Kidney tubule cell (primary cell): ENCODE measurements around the gene MBNL1.
"Not testable (repeated sequence)": the region's sequence is repeated elsewhere in the genome, so short reads cannot be mapped to it uniquely, and the experiment has no call there.

Experiments used
- DNase-seq: peaks from one replicate; pipeline ENCODE4 v3.0.0-alpha.2; 2018; ENCODE audit warnings: low spot score

Gene MBNL1

DNA sequence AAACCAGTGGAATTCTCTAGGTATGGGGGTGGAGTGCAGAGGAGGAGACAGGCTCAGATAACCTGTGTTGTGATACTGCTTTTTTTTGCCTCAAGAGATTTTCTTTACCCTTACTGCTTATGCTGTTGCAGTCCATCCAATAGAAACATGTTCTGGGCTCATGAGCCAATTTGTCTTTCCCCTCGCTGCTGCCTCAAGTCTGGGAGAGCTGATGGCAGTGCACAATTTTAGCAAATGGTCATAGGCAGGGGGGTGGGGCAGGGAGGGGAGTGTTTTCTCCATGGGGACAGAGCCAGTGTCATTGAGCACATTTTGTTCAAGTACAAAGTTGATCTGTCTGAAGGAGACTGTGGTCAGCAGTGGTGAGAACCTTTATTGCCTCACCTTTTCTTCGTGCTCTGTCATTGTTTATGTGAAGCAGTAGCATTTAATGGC, 134.9 kb downstream of the MBNL1 start:
- no peak for DNase-seq

DNA sequence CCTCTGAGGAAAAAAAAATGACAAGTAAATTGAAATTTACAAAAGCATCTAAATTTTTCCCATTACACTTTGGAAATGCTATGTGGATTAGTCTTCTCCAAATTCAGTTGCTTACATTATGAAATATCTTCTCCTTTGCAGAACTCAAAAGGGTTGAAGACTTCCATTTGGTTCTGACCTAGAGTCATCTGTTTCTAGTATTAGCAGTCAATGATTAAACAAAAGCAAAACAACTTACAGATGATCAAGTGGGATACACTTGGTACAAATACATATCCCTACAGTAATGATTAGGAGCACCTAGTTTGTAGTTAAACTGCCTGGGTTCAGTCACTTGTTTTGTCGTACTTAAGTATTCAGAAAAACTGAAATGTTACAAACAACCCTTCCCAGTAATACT, 136.2 kb downstream of the MBNL1 start:
- DNase-seq, result no peak

DNA sequence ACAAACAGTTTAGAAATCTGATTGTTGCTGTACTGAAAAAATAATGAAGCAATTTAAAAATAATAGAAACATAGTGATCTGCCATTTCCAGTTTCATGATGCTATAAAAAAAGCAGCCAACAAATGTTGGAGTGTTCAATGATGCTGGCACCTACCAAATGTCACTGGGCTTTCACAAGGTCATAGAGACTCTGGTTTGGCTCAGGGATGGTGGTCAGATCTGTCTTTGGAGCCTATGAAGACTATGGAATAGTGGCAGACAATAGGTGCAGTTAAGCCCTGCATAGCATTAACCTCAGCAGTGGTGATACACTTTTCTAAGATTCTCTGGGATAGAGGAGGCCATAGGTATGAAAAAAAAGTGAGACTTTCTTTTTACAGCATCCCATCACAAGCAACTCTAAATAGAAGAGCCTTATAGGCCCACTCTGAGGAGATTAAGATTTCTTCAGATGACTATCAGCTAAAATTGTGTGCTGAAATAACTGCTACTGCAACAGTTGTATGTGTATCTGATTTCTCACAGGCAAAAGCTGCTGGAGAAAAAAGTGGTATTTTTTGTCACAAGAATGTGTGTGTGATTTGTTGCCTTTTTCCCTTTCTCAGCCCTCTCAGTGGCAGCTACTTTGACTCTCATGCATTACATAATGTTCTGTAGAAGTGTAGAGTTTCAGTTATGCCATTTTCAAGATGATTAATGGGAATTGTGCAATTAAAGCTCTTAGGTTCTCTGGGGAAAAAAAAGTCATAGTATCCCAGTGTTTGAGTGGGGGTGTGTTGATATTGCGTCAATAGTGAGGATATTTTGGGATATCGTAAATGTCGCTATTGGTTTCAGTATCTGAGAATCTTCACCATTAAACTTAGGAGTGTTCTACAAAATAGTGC, 137.4 kb downstream of the MBNL1 start:
- DNase-seq, result no peak

DNA sequence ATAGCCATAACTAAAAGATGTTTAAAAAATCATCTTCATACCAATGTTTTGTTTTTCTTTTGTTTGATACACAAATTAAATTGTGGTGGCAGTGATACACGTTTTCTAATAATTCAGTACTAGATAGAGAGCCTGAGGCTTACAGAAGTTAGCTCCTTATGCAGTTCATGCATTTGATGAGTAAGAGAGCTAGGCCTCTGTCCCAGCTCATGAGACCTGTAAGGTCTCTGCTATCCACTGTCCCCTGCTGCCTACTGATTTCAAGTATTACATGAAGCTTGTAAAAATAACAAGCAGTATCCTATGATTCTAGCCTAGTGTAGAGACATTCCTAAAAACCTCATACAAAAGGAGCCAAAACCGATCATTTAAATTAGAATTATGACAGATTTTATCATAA, 144.5 kb downstream of the MBNL1 start:
- no peak for DNase-seq

DNA sequence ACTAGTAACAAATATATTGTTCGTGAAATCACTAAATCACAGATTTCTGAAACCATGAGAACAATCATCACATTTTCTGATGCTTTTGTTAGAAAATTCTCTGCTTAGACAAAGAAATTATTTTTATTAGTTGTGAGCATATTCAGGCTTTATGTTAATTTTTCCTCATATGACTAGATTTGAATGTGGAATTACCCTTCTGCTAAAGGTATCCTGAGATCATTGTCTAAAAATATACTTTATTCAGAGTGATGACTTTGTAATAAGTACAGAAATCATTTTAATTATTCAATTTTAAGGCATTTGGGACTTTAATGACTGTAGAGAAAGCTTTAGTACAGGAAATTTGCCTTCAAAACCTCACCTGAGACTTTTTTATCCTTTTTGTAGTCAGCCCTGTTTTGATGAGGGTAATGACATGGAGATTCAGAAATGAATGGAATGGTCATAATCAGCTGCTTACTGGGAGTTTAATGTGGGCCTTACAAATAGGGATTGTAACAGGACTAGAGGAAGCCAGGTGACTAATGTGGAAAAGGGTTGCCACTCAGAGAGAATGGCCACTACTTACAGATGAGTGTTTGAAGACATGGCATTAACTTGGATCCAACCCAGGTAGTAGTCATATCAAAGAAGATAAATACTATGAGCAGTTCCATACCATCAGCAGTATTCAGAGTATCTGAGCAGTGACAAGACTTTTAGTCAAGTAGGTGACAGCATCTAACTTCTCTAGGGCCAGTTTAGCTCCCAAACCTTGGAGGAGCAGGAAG, 148.3 kb downstream of the MBNL1 start:
- peak; percentile 60 for DNase-seq

DNA sequence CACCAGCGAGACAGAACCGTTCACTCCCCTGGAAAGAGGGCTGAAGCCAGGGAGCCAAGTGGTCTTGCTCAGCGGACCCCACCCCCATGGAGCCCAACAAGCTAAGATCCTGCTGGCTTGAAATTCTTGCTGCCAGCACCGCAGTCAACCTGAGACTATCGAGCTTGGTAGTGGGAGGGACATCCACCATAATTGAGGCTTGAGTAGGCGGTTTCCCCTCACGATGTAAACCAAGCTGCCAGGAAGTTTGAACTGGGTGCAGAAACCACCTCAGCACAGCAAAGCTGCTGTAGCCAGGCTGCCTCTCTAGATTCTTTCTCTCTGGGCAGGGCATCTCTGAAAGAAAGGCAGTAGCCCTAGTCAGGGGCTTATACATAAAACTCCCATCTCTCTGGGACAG, 151.0 kb downstream of the MBNL1 start:
- no peak for DNase-seq

DNA sequence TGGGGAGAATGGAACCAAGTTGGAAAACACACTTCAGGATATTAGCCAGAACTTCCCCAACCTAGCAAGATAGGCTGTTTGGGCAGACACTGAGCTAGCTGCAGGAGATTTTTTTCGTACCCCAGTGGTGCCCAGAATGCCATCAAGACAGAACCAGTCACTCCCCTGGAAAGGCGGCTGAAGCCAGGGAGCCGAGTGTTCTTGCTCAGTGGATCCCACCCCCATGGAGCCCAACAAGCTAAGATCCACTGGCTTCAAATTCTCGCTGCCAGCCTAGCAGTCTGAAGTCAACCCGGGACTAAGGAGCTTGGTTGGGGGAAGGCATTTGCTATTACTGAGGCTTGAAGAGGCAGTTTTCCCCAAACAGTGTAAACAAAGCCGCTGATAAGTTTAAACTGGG, 152.4 kb downstream of the MBNL1 start:
- DNase-seq, result no peak

DNA sequence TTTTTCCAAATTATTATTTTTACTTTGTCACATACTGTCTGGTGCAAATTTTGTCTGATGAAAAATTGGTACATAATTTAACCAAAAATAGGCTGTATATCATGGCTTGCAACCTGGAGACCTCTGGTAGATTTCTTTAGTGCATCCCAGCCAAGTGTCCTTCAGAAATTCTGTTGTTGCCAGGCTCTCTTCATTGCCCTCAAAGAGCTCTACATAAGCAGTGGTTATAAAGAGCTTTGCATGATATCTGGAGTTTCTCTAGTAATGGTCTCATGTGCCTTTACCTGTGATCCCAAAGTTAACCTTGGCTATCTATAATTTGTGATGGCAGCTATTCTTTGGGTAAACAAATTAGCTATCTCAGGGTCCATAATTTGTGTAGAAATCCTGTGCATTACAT, 157.7 kb downstream of the MBNL1 start:
- DNase-seq, result no peak

DNA sequence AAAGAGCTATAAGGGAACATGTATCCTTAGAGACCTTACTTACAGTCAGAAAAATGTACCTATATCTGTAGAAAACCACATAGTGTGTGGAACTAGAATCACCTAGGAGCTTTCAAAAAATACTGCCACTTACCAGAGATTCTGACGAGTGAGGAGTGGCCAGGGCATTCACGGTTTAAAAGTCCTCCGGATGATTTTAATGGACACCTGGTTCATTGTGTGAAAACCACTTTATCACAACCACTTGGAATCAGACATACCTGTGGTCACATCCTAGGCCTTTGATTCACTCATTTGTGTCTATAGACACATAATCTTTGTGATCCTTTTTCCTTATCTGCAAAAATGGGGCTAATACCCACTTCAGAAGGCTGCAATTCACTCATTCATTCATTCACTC, 159.8 kb downstream of the MBNL1 start:
- DNase-seq, result peak; percentile 20

DNA sequence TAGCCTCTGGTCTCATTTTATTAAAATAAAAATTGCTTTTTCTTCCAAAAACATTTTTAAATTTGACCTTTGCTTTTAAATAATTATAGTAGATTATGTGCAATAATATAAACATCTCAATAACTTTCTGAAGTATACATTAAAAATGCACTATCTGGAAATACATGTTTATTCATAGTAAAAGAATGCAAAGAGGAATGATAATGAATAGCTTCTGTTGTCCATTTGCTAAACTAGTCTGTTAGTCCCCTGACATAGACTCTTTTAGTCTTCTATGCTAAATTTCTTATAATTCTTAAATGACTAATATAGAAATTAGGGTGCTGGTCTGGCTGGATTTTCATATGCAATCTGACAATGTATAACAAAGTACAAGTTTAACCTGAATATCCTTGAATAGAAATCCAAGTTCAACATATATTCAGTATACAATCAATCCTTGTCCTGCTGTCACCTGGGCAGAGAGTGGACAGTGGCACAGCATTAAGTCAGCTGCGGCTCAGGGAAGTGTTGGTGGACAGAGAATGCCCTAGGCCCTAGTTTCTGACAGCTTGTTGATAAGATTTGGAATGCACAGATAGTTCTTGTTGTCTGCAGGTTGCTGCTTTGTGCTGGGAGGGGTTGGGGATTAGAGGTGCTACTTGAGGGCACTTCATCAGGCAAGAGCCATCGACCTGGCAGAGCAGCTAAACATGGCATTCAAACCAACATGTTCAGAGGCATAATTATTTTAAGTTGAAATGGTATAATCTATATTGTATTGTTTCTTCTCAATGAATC, 161.7 kb downstream of the MBNL1 start:
- DNase-seq, result no peak

DNA sequence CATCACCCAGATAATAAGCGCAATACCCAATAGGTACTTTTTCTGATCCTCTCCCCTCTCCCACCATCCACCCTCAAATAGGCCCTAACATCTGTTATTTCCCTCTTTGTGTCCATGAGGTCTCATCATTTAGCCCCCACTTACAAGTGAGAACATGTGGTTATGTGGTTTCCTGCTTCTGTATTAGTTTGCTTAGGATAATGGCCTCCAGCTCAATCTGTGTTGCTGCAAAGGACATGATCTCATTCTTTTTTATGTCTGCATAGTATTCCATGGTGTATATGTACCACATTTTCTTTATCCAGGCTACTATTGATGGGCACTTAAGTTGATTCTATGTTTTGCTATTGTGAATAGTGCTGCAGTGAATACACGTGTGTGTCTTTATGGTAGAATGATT, 165.4 kb downstream of the MBNL1 start:
- DNase-seq, result no peak

DNA sequence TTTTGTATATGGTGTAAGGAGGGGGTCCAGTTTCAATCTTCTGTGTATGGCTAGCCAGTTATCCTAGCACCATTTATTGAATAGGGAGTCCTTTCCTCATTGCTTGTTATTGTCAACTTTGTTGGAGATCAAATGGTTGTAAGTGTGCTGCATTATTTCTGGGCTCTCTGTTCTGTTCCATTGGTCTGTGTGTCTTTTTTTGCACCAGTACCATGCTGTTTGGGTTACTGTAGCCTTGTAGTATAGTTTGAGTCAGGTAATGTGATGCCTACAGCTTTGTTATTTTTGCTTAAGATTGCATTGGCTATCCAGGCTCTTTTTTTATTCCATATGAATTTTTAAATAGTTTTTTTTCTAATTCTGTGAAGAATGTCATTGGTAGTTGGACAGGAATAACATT, 166.5 kb downstream of the MBNL1 start:
- not testable (repeated sequence) for DNase-seq

DNA sequence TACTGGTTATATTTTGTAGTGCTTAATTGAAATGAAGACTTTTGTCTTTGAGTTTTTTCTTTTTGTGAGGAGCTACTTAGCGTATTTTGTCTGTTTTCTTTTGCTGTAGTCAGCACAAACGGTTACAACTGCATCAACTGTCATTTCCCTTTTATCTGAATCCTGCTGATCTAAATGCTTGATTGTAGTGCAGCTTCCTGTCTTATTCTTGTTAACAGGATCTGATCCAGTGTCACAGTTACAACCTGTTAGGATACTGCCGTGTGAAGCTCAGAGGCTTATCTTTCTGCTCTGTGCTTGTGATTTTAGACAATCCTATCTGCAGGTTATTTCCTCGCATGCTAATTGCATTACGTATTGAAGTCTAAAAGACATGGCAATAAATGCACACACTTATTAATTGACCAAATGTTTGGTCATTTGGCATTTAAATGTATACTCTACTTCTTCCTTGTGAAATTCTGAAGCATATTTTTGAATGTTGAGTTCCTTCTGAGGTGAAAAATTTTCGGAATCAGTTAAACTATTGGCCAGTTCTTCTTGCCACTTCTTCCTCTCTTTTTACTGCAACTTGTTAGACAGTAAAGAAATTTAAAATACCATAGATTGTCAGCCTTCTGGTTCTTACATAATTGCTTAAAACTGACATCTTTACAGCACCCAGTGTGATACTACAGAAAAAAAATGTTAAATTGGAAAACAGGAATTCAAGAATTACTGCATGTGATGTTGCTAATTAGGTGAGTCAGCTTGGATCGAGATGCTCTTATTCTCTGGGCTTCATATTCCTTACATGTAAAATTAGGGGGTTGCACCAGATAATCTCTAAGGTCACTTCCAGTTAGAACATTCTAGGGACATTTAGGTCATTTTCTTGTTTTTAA, 168.2 kb downstream of the MBNL1 start:
- DNase-seq, result no peak

DNA sequence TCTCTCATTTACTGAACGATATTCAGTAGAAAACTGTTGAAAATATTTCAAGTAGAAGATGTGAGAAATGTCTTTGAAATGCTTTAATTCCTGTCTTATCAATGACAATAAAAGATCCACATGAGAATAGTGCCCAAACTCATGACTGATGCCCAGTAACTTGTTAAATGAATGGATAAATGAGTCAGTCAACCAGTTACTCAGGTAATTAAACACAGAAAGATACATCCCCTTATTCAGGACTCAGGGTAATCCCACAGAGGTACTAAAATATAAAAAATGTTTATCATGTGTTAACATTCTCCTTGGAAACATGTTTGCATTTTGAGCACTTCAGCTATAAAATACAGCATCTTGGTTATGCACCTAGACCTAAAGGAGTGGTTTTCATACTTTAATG, 169.5 kb downstream of the MBNL1 start:
- DNase-seq, result no peak

DNA sequence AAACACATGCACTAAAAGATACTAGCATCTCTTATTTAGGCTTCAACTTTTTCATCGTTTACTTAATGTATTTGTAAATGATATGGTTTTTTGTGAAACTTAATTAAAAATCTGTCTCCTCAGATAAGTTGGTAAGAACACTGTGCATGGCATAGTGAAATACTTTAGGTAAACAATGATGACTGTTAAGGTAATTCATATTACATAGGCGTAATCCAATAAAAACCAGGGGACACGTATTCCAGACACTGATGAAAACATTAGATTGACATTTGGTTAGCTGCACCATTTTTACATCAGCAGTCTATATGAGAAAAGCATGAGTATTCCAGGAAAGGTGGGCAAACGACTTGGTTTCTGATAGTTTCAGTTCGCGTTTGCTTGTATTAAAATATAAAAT, 170.0 kb downstream of the MBNL1 start:
- no peak for DNase-seq

DNA sequence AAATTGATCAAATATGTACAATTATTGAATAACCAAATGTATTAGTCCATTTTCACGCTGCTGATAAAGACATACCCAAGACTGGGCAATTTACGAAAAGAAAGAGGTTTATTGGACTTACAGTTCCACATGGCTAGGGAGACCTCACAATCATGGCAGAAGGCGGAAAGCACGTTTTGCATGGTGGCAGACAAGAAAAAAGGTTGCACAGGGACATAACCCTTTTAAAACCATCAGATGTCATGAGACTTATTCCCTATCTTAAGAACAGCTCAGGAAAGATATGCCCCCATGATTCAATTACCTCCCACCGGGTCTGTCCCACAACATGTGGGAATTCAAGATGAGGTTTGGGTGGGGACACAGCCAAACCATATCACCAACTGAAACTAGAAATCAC, 171.5 kb downstream of the MBNL1 start:
- not testable (repeated sequence) for DNase-seq

DNA sequence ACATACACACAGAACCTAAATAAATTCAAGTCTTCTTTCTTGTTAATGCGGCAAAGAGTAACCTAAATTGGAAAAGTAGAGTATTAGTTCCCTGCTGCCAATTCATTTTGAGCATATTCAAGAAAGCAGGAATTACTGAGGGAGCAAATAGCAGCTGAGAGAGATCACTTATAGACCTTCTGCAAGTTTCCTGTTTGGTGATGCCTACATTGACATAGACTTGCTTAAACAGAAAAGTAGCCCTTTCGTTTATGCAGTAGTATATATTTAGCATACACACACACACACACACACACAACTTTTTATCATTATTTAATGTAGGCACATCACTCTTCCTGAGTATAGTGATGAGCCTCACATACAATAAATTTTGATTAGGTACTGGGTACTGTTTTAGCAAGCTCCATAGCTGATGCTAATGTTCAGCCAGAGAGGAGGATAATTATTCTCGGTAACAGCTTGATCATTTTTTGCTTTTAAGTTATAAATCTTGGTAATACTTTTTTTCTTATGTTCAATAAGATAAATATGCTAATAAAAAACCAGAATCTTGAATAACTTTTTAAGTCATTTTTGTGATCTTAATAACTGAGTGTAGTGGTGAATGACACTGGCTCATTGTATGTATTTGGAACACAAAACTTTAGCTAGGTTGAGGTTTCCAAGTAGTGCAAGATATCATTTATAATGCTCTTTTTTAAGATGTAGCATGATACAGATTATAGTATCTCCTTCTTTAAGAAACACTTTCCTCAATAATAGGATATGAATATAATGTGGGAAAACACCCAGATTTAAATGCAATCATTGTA, 174.7 kb downstream of the MBNL1 start:
- no peak for DNase-seq

DNA sequence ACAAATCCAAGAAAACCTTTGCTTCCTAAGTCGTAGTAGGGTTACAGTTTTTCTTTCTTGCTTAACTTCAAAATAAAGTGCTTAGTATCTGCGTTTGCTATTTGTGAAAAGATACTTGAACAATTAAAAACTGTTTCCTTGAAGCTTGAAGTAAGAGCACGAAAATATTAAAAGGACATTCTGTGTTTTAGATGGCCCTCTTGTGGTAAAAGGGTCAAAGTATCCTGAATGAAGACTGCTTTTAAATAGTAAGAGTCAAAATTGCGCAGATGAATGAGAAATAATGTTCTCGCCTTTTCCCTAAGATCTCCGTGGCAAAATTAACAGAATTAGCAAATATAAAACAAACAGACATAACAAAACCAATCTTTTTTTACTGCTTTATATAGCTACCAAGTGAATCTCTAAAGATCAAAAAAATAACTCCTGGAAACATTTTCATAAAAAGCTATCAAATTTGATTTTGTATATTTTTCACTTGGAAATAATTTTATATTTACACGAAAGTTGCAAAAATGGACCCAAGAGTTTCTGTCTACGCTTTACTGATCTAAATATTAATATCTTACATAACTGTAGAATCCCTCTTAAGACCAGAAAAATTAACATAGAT, 175.4 kb downstream of the MBNL1 start:
- peak; percentile 67 for DNase-seq

DNA sequence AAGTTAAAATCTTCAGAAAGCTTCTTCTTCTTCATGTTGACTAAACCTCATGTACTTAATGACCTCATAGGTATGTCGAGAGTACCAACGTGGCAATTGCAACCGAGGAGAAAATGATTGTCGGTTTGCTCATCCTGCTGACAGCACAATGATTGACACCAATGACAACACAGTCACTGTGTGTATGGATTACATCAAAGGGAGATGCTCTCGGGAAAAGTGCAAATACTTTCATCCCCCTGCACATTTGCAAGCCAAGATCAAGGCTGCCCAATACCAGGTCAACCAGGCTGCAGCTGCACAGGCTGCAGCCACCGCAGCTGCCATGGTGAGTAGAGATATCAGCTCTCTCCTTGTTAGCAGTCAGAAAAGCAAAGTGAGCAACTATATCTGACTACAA, 176.5 kb downstream of the MBNL1 start:
- DNase-seq, result peak; percentile 9

DNA sequence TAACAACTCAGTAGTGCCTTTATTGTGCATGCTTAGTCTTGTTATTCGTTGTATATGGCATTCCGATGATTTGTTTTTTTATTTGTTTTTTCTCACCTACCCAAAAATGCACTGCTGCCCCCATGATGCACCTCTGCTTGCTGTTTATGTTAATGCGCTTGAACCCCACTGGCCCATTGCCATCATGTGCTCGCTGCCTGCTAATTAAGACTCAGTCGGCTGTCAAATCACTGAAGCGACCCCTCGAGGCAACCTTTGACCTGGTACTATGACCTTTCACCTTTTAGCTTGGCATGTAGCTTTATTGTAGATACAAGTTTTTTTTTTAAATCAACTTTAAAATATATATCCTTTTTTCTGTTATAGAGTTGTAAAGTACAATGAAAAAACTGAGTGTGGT, 177.8 kb downstream of the MBNL1 start:
- no peak for DNase-seq
